HEK293T (cell line): ENCODE measurements around the gene NHSL1.

Source experiments
- FOXK2 ChIP-seq: fragments of 450-650 bp; IDR thresholded peaks from 2 replicates; pipeline ENCODE4 v1.6.1; 2016; ENCODE audit warnings: mild to moderate bottlenecking
- FOXM1 ChIP-seq: fragments of 450-650 bp; IDR thresholded peaks from 2 replicates; pipeline ENCODE4 v1.6.1; 2017; ENCODE audit warnings: mild to moderate bottlenecking, borderline replicate concordance
- LEF1 ChIP-seq: fragments of 450-650 bp; IDR thresholded peaks from 2 replicates; pipeline ENCODE4 v1.6.1; 2017; ENCODE audit warnings: mild to moderate bottlenecking, borderline replicate concordance
- SP1 ChIP-seq: fragments of 450-650 bp; IDR thresholded peaks from 2 replicates; pipeline ENCODE4 v1.6.1; 2017

DNA sequence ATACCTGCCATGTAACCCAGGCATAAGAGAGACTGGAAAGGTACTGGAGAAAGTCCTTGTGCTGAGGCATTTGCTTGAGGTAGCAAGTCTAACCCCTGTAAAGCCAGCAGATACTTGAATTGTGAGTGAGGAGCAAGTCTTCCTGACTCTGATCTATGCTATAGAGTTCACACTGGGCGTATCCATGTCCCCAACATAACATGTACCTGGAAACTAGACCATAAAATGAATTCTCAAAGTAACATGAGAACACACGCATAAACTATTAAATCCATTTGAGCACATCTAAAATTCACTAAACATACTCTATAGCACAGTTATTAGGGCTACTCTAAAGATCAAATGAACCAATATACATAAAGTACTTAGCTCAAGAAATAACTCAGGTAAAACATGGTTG is 2.0 kb downstream of the NHSL1 start:
- no peak for TF ChIP-seq SP1
- TF ChIP-seq FOXM1: no peak
- no peak for TF ChIP-seq FOXK2
- TF ChIP-seq LEF1: no peak
